SJCRH30 (cell line): ENCODE results near the gene CREB1. TPM values are rescaled to one million over a fixed set of nuclear protein-coding genes. Genes with fewer than 3 reads are reported as not detected.

Source experiments
- DNase-seq, 2 experiments: peaks; one replicate each; pipeline ENCODE4 v3.0.0-alpha.2; 2015 to 2020
- H3K27ac ChIP-seq: fragments of 250-450 bp; sonication (Bioruptor Pico); 2 replicates; pipeline ENCODE4 v1.5.1; 2020; ENCODE audit warnings: mild to moderate bottlenecking, moderate library complexity
- H3K27me3 ChIP-seq: fragments of 250-450 bp; sonication (Bioruptor Pico); 2 replicates; pipeline ENCODE4 v1.5.1; 2020; ENCODE audit warnings: mild to moderate bottlenecking, moderate library complexity
- H3K36me3 ChIP-seq: fragments of 250-450 bp; sonication (Bioruptor Pico); 2 replicates; pipeline ENCODE4 v1.5.1; 2020; ENCODE audit warnings: mild to moderate bottlenecking, moderate library complexity
- H3K4me1 ChIP-seq: fragments of 250-450 bp; sonication (Bioruptor Pico); 2 replicates; pipeline ENCODE4 v1.5.1; 2020; ENCODE audit warnings: mild to moderate bottlenecking, moderate library complexity
- H3K4me3 ChIP-seq: fragments of 250-450 bp; sonication (Bioruptor Pico); 2 replicates; pipeline ENCODE4 v1.5.1; 2020; ENCODE audit warnings: mild to moderate bottlenecking, moderate library complexity
- H3K9me3 ChIP-seq: fragments of 250-450 bp; sonication (Bioruptor Pico); replicated peaks from 2 replicates; pipeline ENCODE4 v1.5.1; 2020; ENCODE audit warnings: mild to moderate bottlenecking, moderate library complexity
- total RNA-seq: library from RNA; depleted of rRNA; stranded (reverse); fragments of >200 nt; shearing (Covaris generic); gene quantifications from 2 replicates; pipeline ENCODE4 v1.2.3, GENCODE V29; 2014; rRNA removed

CREB1 gene
- total RNA-seq = 37.5 and 37.9 TPM in 2 replicates

DNA sequence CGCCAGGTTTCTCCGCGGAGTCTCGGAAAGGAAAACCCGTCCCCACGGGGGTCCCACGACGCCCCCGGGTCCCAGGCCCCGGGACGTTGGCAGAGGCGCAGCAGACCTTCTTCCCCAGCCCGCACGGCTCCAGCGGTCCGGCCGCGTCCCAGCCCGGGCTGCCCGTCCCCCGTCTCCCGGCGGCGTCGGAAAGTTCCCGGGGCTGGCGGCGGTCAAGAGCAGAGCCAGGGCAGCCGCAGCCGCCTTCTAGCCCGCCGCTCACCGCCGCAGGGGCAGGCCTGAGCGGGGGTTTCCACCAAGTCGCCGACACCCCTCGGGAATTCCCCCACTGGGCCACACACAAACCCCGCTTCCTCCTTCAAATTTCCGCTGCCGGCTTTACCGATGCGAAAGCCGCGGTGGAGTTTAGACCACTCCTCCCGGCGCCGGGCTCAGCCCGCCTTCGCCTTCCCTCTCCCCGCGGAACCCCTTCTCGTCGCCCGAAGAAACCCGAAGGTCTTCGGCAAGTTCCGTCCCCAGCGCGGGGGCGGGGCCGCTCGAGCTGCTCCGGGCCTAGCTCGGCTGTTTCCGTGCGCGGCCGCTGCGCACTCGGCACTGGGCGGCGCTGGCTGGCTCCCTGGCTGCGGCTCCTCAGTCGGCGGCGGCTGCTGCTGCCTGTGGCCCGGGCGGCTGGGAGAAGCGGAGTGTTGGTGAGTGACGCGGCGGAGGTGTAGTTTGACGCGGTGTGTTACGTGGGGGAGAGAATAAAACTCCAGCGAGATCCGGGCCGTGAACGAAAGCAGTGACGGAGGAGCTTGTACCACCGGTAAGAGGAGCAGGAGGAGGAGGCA lies at the start of gene CREB1:
Gene CREB1, plus strand, starts transcription at position 633 of the 830 bp plus-strand sequence. CDS start 25,674 bp downstream, outside the sequence.
- DNase-seq = peak; percentile 95 to 97
- peak within 1 kb of the TSS; percentile 97 for H3K27ac ChIP-seq
- no peaks in the 10 kb centered on the region for H3K9me3 ChIP-seq
- no peaks in the 10 kb centered on the region for H3K36me3 ChIP-seq
- H3K4me3 ChIP-seq = peak within 1 kb of the TSS; percentile 77
- no peaks in the 10 kb centered on the region for H3K4me1 ChIP-seq
- no peaks in the 10 kb centered on the region for H3K27me3 ChIP-seq

DNA sequence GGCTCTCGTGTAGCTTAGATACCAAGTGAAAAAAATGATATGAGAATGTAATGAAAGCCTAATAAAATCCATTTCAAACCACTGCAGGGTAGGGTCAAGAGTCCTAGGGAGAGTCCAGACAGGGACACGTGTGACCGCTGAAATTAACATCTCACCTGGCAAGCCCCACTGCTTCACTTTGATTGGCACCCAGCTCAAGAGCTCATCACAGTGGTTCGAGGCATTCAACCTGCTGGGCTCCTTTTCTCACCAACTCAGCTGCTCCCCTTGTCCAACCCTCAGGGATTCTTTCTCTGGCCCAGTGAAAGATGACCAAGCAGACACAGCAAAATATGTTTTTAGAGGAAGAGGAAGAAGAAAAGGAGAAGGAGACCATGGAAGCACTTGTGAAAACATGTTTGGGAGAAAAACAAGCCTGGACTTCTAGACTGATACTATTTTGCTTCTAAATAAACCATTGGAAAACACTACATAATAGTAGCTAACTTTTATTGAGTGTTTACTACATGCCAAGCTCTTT lies 49.2 kb upstream of the CREB1 start:
- Histone ChIP-seq H3K4me1 (no peaks in the 10 kb centered on the region), H3K4me3 (no peak overlapping the region), H3K27me3 (no peaks in the 10 kb centered on the region), H3K9me3 (no peaks in the 10 kb centered on the region), H3K36me3 (no peaks in the 10 kb centered on the region), H3K27ac (no peak overlapping the region)
- DNase-seq = peak in 1 of 2 experiments; percentile 0

DNA sequence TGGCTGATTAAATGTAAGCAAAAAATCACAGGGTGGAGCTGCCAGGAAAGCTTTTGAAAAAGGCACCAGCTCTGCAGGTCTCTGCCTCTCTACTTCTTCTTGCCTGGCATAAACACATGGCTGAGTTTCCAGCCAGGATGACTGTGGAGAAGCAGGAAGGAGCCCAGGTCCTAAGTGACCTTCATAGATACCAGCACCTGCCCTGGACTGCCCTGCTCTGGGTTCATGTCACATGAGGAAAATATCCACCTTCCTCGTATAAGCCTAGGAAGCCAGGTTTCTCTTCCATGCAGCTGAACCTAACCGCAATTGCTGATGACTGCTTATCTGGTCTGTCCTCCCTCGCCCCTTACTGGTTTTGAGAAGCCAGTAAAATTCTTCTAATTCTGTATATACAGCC lies 47.8 kb upstream of the CREB1 start:
- H3K9me3 ChIP-seq = no peaks in the 10 kb centered on the region
- DNase-seq = peak in 1 of 2 experiments; percentile 3
- no peak overlapping the region for H3K4me3 ChIP-seq
- H3K4me1 ChIP-seq = no peaks in the 10 kb centered on the region
- H3K27me3 ChIP-seq = no peaks in the 10 kb centered on the region
- H3K27ac ChIP-seq = no peak overlapping the region
- H3K36me3 ChIP-seq = no peaks in the 10 kb centered on the region

DNA sequence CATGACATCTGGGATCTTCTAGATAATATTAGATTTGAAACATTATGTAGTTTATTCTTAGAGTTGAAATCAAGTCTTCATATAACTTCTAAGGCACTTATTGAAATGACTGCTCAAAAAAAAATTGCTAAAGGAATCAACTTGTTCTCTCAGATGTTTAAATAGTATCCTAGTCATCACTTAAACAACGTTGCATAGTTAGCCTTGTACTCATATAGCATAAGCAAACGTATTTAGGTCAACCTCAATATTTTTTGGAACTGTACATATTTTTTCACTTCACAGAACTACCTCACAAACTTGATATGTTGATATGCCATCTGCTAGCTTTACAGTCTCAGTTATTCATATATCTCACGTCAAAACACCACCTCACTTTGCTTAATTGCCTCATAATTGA lies 47.1 kb upstream of the CREB1 start:
- Histone ChIP-seq H3K27me3 (no peaks in the 10 kb centered on the region), H3K27ac (no peak overlapping the region), H3K4me1 (no peaks in the 10 kb centered on the region), H3K36me3 (no peaks in the 10 kb centered on the region), H3K9me3 (no peaks in the 10 kb centered on the region), H3K4me3 (no peak overlapping the region)
- DNase-seq = no peak

DNA sequence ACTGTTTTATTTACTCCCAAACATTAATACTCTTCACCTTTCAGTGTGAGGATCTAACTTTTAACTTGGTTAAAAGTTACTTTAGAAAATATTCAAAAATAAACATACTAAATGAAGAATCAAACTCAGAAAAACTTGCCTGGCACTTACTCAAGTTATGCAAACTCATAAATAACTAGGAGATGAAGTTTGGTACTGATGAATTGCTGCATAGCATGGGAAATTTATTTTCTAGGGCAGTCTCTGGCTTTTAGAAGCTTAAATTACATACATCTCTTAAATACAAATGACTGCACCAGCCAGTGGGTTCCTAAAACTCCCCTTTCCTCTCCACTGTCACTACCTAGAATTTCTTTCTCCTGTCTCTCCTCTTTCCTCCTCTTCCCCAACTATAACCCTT lies 46.7 kb upstream of the CREB1 start:
- H3K27me3 ChIP-seq = no peaks in the 10 kb centered on the region
- H3K27ac ChIP-seq = no peak overlapping the region
- H3K9me3 ChIP-seq = no peaks in the 10 kb centered on the region
- no peaks in the 10 kb centered on the region for H3K36me3 ChIP-seq
- H3K4me1 ChIP-seq = no peaks in the 10 kb centered on the region
- no peak overlapping the region for H3K4me3 ChIP-seq
- DNase-seq = no peak

DNA sequence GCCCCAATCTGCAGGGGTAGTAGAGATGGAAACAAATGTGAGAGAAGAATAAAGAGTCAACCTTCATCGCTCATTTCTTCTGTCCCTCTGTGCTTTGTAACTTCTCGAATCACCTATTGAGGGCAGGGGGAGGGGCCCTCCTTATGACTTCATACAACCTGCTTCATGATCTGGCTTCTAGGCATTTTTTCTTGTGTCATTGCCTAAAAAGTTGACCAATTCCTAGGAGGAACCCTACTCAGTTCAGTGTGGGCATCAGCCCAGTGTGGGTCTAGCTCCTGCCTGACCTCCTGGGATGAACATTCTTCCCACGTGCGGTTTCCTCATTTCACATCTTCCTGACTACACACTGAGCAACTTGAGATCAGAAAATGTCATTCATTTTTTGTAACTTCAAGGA lies 46.3 kb upstream of the CREB1 start:
- DNase-seq = peak in 1 of 2 experiments; percentile 0
- Histone ChIP-seq H3K9me3 (no peaks in the 10 kb centered on the region), H3K36me3 (no peaks in the 10 kb centered on the region), H3K4me3 (no peak overlapping the region), H3K27ac (no peak overlapping the region), H3K4me1 (no peaks in the 10 kb centered on the region), H3K27me3 (no peaks in the 10 kb centered on the region)

DNA sequence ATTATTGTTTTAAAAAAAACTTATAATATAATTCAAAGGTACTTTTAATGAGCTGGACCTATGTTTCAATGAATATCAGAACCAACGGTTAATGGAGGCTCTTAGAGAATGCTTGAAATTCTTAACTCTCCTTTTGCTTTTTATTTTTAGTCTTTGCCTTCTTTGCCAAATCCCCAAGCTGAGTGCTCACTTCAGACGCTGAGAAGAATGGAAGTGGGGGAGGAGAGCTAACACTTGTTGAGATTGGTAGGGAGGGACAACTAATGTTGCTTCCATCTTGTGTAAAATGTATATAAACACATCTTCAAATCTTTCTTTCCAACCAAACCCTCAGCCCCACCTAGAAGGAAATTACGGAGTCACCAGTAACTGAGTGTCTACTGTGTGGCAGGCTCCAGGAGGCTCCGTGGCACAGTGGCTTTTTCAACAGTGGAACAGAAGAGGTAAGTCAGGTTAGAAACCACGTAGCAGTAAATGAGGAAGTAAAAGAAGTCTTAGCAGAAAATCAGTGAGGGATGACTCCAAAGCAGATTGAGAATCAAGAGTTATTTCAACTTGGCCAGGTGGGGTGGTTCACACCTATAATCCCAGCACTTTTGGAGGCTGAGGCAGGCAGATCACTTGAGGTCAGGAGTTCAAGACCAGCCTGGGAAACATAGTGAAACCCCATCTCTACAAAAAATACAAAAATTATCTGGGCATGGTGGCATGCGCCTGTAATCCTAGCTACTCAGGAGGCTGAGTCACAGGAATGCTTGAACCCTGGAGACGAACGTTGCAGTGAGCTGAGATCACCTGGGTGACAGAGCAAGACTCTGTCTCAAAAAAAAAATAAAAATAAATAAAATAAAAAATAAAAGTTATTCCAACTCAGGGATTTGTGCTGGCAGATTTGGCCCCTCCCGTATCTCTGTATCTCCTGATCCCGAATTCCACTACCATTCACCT lies 45.0 kb upstream of the CREB1 start:
- no peak for DNase-seq
- no peaks in the 10 kb centered on the region for H3K9me3 ChIP-seq
- H3K27ac ChIP-seq = no peak overlapping the region
- H3K27me3 ChIP-seq = no peaks in the 10 kb centered on the region
- no peaks in the 10 kb centered on the region for H3K4me1 ChIP-seq
- H3K4me3 ChIP-seq = no peak overlapping the region
- no peaks in the 10 kb centered on the region for H3K36me3 ChIP-seq

DNA sequence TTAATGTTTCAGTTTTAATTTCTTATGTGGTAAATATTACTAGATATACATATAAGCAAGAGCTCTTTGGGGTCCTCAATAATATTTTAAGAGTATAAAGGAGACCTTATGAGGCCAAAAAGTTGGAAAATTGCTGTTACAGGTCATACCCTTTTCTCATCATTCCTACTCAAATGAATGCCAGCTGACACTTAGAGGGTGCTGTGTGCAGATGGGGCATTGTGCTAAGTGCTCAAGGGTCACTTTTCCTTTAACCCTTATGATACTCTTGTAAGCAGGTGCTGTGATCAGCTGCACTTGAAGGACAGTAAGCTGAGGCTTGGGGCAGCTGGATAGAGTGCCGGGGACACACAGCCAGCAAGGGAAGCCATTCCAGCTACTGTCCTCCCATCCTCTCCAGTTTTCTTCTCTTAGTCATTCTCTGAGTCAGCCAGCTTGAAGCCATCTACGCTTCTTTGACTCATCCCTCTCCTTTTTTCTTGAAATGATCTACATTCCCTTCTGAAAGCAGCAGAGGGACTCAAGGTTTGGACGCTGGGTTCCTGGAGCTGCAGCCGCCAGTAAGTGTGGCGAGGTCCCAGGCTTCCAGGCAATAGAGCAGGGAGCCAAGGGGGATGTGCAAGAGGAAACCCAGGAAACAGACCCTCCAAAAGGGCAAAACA lies 42.0 kb upstream of the CREB1 start:
- H3K36me3 ChIP-seq = no peaks in the 10 kb centered on the region
- H3K27me3 ChIP-seq = no peaks in the 10 kb centered on the region
- H3K4me3 ChIP-seq = no peak overlapping the region
- H3K9me3 ChIP-seq = no peaks in the 10 kb centered on the region
- no peak overlapping the region for H3K27ac ChIP-seq
- no peak for DNase-seq
- no peaks in the 10 kb centered on the region for H3K4me1 ChIP-seq

DNA sequence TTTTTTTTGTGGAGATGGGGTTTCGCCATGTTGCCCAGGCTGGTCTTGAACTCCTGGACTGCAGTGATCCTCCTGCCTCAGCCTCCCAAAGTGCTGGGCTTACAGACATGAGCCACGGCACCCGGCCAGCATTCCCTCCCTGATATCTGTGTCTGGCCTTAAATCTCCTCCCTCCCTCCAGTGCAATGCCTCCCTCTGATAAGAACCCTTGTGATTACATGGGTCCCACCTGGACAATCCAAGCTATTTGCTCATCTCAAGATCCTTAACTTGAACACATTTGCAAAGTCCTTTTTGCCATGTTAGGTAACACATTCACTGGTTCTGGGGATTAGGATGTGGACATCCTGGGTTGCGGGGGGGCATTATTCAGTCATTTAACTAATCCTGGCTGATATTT lies 40.5 kb upstream of the CREB1 start:
- DNase-seq = no peak
- no peaks in the 10 kb centered on the region for H3K4me1 ChIP-seq

DNA sequence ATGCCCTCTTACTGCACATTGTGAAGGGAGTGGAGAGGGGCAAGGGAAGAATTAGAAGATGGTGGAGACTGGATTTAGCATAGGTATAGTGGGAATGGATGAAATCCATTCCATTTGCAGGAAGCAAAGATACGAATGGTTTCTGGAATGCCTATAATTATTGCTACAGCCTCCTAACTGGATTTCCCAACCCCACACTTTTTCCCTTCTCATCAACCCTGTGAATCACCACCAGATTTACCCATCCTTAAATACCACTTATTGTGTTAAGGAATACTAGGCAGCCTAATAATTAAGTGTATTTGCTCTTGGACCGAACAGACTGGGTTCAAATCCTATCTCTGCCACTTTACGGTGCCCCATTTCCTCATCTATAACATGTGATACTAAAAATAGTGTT lies 39.3 kb upstream of the CREB1 start:
- no peaks in the 10 kb centered on the region for H3K9me3 ChIP-seq
- H3K36me3 ChIP-seq = no peaks in the 10 kb centered on the region
- no peak for DNase-seq
- H3K27ac ChIP-seq = no peak overlapping the region
- no peak overlapping the region for H3K4me3 ChIP-seq
- no peaks in the 10 kb centered on the region for H3K27me3 ChIP-seq
- H3K4me1 ChIP-seq = no peaks in the 10 kb centered on the region

More for the DNA sequence above, 40.5 kb upstream of the CREB1 start:
- Histone ChIP-seq H3K27me3 (no peaks in the 10 kb centered on the region), H3K36me3 (no peaks in the 10 kb centered on the region), H3K27ac (no peak overlapping the region), H3K9me3 (no peaks in the 10 kb centered on the region), H3K4me3 (no peak overlapping the region)

DNA sequence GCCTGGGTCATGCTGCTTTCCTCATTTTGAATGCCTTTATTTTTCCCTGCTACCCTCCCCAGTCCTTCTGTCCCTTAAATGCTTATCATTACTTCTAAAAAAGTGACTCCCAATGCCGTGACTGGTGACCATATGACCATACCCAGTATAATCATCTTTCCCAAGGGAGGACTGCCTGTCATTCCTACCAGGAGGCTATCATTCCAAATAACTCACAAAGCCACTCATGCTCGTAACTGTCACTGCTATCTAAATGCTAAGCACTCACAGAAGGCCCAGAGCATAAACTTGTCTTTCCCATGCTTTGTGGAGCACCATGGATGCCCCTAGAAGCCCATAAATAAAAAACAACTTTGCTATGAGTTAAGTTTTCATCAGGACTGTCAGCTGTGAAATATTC lies 38.7 kb upstream of the CREB1 start:
- Histone ChIP-seq H3K36me3 (no peaks in the 10 kb centered on the region), H3K27ac (no peak overlapping the region)

DNA sequence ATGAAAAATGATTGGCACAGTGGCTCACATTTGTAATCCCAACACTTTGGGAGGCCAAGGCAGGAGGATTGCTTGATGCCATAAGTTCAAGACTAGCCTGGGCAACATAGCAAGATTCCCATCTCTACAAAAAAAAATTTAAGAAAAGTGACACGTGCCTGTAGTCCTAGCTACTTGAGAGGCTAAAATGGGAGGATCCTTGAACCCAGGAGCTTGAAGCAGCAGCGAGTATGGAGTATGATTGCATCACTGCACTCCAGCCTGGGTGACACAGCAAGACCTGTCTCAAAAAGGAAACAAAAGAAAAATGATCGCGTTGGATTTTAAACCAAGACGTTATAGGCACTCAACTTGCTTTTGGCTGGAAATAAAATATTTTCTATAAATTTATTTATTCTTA lies 37.8 kb upstream of the CREB1 start:
- no peaks in the 10 kb centered on the region for H3K27me3 ChIP-seq
- DNase-seq = no peak
- H3K4me3 ChIP-seq = no peak overlapping the region

More for the DNA sequence above, 38.7 kb upstream of the CREB1 start:
- Histone ChIP-seq H3K4me1 (no peaks in the 10 kb centered on the region), H3K9me3 (no peaks in the 10 kb centered on the region), H3K4me3 (no peak overlapping the region), H3K27me3 (no peaks in the 10 kb centered on the region)
- DNase-seq = no peak

DNA sequence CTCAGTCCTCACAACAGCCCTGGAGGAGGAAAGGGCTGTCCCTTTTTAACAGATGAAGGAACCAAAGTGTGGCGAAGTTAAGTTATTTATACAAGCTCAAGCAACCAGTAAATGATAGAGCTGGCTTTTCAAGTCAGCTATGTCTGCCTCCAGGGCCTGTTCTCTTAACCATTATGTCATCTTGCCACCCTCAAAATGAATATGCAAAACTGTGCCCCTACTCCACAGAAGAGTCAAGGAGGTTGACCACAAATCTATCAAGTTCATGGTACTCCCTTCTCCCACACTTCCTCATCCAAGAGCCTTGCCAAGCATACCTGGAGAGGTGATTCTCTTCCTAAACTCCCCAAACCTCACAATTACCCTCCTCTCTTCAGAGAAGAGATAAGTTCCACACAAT lies 37.3 kb upstream of the CREB1 start:
- no peak overlapping the region for H3K27ac ChIP-seq
- H3K4me1 ChIP-seq = no peaks in the 10 kb centered on the region
- H3K4me3 ChIP-seq = no peak overlapping the region
- no peaks in the 10 kb centered on the region for H3K27me3 ChIP-seq
- no peaks in the 10 kb centered on the region for H3K36me3 ChIP-seq
- H3K9me3 ChIP-seq = no peaks in the 10 kb centered on the region
- no peak for DNase-seq

More for the DNA sequence above, 37.8 kb upstream of the CREB1 start:
- Histone ChIP-seq H3K27ac (no peak overlapping the region), H3K9me3 (no peaks in the 10 kb centered on the region), H3K36me3 (no peaks in the 10 kb centered on the region), H3K4me1 (no peaks in the 10 kb centered on the region)

DNA sequence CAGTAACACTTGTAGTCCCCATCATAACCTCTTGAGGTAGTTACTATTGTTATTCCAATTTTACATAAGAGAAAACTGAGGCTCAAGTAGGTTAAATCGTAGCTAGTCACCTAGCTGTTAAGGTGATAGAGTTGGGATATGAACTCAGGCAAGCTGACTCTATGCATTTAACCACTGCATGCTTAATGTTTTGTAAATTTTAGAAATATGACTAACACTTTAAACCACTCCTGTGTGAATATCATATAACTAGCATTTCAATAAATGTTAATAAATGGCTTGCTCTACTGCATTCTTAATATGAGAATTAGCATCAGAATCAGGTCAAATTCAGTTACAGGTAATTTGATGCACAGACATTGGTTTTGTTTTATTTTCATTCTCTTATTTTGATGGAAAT lies 35.6 kb upstream of the CREB1 start:
- H3K4me1 ChIP-seq = no peaks in the 10 kb centered on the region
- no peaks in the 10 kb centered on the region for H3K27me3 ChIP-seq
- H3K27ac ChIP-seq = no peak overlapping the region
- H3K36me3 ChIP-seq = no peaks in the 10 kb centered on the region
- DNase-seq = no peak
- H3K9me3 ChIP-seq = no peaks in the 10 kb centered on the region
- H3K4me3 ChIP-seq = no peak overlapping the region
